ENCODE measurements around the gene MIDN.

The MIDN gene

GRCh38 chr19:1281569-1282287 lies 33.3 kb downstream of the MIDN start:
- no peak for DNase-seq (ENCODE audit: low read depth in 2 of 2)

- DNase-seq (ENCODE audit: low read depth in 2 of 2), result no peak
Measured at GRCh38 chr19:1282588-1283206, 34.3 kb downstream of the MIDN start.

- no peak for DNase-seq (ENCODE audit: low read depth in 2 of 2)
Measured at GRCh38 chr19:1283207-1283916, 35.0 kb downstream of the MIDN start.

GRCh38 chr19:1283917-1284292 lies 35.5 kb downstream of the MIDN start:
- DNase-seq (ENCODE audit: low read depth in 2 of 2), result no peak

GRCh38 chr19:1284293-1284978 lies 36.1 kb downstream of the MIDN start:
- DNase-seq (ENCODE audit: low read depth in 2 of 2), result no peak

GRCh38 chr19:1284979-1285736 lies 36.8 kb downstream of the MIDN start:
- no peak for DNase-seq (ENCODE audit: low read depth in 2 of 2)

GRCh38 chr19:1285737-1286360 lies 37.5 kb downstream of the MIDN start, which contains the start of gene EFNA2:
TSS of gene EFNA2 (plus strand) at chr19:1285873. CDS start at chr19:1286169, 296 bp downstream.
- no peak for DNase-seq (ENCODE audit: low read depth in 2 of 2)

- no peak for DNase-seq (ENCODE audit: low read depth in 2 of 2)
Measured at GRCh38 chr19:1286487-1287353, 38.3 kb downstream of the MIDN start.

- no peak for DNase-seq (ENCODE audit: low read depth in 2 of 2)
Measured at GRCh38 chr19:1287354-1288225, 39.2 kb downstream of the MIDN start.

GRCh38 chr19:1288226-1288612 lies 39.8 kb downstream of the MIDN start:
- no peak for DNase-seq (ENCODE audit: low read depth in 2 of 2)

- no peak for DNase-seq (ENCODE audit: low read depth in 2 of 2)
Measured at GRCh38 chr19:1288833-1289685, 40.7 kb downstream of the MIDN start.

GRCh38 chr19:1289686-1290025 lies 41.3 kb downstream of the MIDN start:
- no peak for DNase-seq (ENCODE audit: low read depth in 2 of 2)

- DNase-seq (ENCODE audit: low read depth in 2 of 2), result no peak
Measured at GRCh38 chr19:1290196-1290702, 41.9 kb downstream of the MIDN start.

- DNase-seq (ENCODE audit: low read depth in 2 of 2), result no peak
Measured at GRCh38 chr19:1290703-1291651, 42.6 kb downstream of the MIDN start.

GRCh38 chr19:1291761-1292418 lies 43.5 kb downstream of the MIDN start:
- no peak for DNase-seq (ENCODE audit: low read depth in 2 of 2)

- DNase-seq (ENCODE audit: low read depth in 2 of 2), result no peak
Measured at GRCh38 chr19:1292419-1293151, 44.2 kb downstream of the MIDN start.

Measured in stimulated activated CD8-positive, alpha-beta memory T cell treated with anti-CD3 and anti-CD28 coated beads, Interleukin-2, amount 100 ng/mL, for 1 hour (primary cell).